ENCODE results near the gene FOXJ2.
"Not testable (repeated sequence)": the region's sequence is repeated elsewhere in the genome, so short reads cannot be mapped to it uniquely, and the experiment has no call there.

The FOXJ2 gene

GRCh38 chr12:8071820-8072219 lies 39.3 kb downstream of the FOXJ2 start:
- not testable (repeated sequence) for DNase-seq

GRCh38 chr12:8075935-8076334 lies 43.4 kb downstream of the FOXJ2 start:
- no peak for DNase-seq

GRCh38 chr12:8076366-8076765 lies 43.9 kb downstream of the FOXJ2 start:
- no peak for DNase-seq

GRCh38 chr12:8077207-8077606 lies 44.7 kb downstream of the FOXJ2 start:
- no peak for DNase-seq

GRCh38 chr12:8078398-8078797 lies 45.9 kb downstream of the FOXJ2 start:
- DNase-seq: no peak

- DNase-seq: no peak
Measured at GRCh38 chr12:8078916-8079315, 46.4 kb downstream of the FOXJ2 start.

GRCh38 chr12:8080120-8080519 lies 47.6 kb downstream of the FOXJ2 start:
- no peak for DNase-seq

GRCh38 chr12:8081251-8081920 lies 48.9 kb downstream of the FOXJ2 start:
- no peak for DNase-seq

- DNase-seq: no peak
Measured at GRCh38 chr12:8082808-8083100, 50.2 kb downstream of the FOXJ2 start.

- not testable (repeated sequence) for DNase-seq
Measured at GRCh38 chr12:8084351-8084750, 51.8 kb downstream of the FOXJ2 start.

- no peak for DNase-seq
Measured at GRCh38 chr12:8087666-8088065, 55.1 kb downstream of the FOXJ2 start.

GRCh38 chr12:8088574-8088973 lies 56.1 kb downstream of the FOXJ2 start:
- DNase-seq: no peak

- DNase-seq: not testable (repeated sequence)
Measured at GRCh38 chr12:8089277-8089676, 56.8 kb downstream of the FOXJ2 start.

- no peak for DNase-seq
Measured at GRCh38 chr12:8089716-8090115, 57.2 kb downstream of the FOXJ2 start.

GRCh38 chr12:8093291-8093690 lies 60.8 kb downstream of the FOXJ2 start:
- DNase-seq: no peak

- no peak for DNase-seq
Measured at GRCh38 chr12:8096281-8096915, 63.9 kb downstream of the FOXJ2 start.

GRCh38 chr12:8099235-8099634 lies 66.7 kb downstream of the FOXJ2 start:
- DNase-seq: no peak

All from 8988T (cell line).